Stromal cell of bone marrow (primary cell): ENCODE measurements around the gene RANBP9.

Experiments
- DNase-seq: peaks from one replicate; pipeline ENCODE4 v3.0.0-alpha.2; 2012; ENCODE audit warnings: low read depth

RANBP9 gene

GRCh38 chr6:13678255-13678983 lies 33.2 kb downstream of the RANBP9 start:
- DNase-seq: no peak

- no peak for DNase-seq
These were observed 33.8 kb downstream of the RANBP9 start for GRCh38 chr6:13677878-13678254.

GRCh38 chr6:13676551-13677156 lies 35.0 kb downstream of the RANBP9 start:
- no peak for DNase-seq

GRCh38 chr6:13674533-13675190 lies 37.0 kb downstream of the RANBP9 start:
- no peak for DNase-seq

- DNase-seq: no peak
These were observed 37.7 kb downstream of the RANBP9 start for GRCh38 chr6:13673825-13674444.

- DNase-seq: no peak
These were observed 38.3 kb downstream of the RANBP9 start for GRCh38 chr6:13673368-13673767.

GRCh38 chr6:13672904-13673303 lies 38.7 kb downstream of the RANBP9 start:
- DNase-seq: no peak

- DNase-seq: no peak
These were observed 40.0 kb downstream of the RANBP9 start for GRCh38 chr6:13671548-13672127.

GRCh38 chr6:13669476-13669875 lies 42.2 kb downstream of the RANBP9 start:
- DNase-seq: no peak

- no peak for DNase-seq
These were observed 43.2 kb downstream of the RANBP9 start for GRCh38 chr6:13668291-13668928.

GRCh38 chr6:13667655-13668054 lies 44.0 kb downstream of the RANBP9 start:
- DNase-seq: no peak

- DNase-seq: no peak
These were observed 45.2 kb downstream of the RANBP9 start for GRCh38 chr6:13666194-13667105.

GRCh38 chr6:13664703-13665352 lies 46.8 kb downstream of the RANBP9 start:
- no peak for DNase-seq

GRCh38 chr6:13663986-13664385 lies 47.6 kb downstream of the RANBP9 start:
- no peak for DNase-seq

GRCh38 chr6:13662651-13663334 lies 48.8 kb downstream of the RANBP9 start:
- DNase-seq: no peak

- DNase-seq: no peak
These were observed 50.0 kb downstream of the RANBP9 start for GRCh38 chr6:13661647-13662046.

GRCh38 chr6:13660893-13661292 lies 50.7 kb downstream of the RANBP9 start:
- no peak for DNase-seq

GRCh38 chr6:13660273-13660672 lies 51.4 kb downstream of the RANBP9 start:
- DNase-seq: no peak

GRCh38 chr6:13655700-13656099 lies 55.9 kb downstream of the RANBP9 start:
- DNase-seq: no peak

GRCh38 chr6:13654496-13654895 lies 57.1 kb downstream of the RANBP9 start:
- no peak for DNase-seq
